GM18505 (cell line): ENCODE measurements around the gene CFAP20.
"Not testable (repeated sequence)": the region's sequence is repeated elsewhere in the genome, so short reads cannot be mapped to it uniquely, and the experiment has no call there.

Experiments
- ATAC-seq: cut with Tn5 transposase; IDR thresholded peaks from one replicate; pipeline ENCODE4 v1.9.1; 2021; ENCODE audit not compliant: unreplicated experiment
- POLR2A ChIP-seq: IDR thresholded peaks from 4 replicates; pipeline ENCODE4 v1.6.1; 2011; ENCODE audit warnings: borderline replicate concordance; ENCODE audit not compliant: insufficient read depth, insufficient read length; ENCODE audit errors: extremely low read depth

Gene CFAP20

DNA sequence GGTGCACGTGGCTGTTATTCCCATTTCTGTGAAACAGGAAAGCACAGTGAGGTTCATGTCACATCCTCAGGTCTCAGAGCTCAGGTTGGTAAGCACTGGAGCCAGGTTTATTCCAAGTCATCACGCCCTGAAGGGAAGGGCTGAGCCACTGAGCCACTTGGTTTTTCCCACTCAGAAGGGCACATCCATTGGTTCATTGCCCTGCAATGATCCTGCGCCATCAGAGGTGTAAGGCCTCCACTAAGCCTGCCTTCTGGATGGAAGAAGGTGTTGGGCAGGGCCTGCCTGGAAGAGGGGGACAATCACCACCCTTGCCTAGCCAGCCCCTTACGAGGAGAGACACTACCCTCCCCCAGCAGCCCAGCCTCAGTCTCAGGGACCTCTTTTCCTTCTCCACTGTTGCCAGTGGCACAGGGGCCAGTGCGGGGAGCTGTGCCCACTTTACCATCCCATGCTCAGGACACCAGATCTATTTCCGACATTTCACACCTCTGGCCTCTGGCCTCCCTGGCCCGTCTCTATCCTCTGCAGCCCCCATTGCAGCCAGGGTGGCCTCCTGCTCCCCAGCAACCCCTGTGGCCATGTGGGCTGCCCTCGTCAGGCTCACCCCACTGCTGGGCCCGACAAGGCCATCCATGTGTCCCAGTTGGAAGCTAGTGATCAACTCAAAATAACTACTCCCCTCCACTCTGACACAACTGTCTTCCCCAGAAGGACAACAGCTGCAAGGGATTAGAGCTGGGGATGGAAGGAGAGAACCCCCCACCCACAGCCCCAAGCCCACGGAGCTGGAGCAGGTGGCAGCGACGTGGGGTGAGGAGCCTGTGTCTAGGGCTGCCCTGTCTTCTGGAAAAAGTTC, 29.9 kb downstream of the CFAP20 start:
- no peak for ATAC-seq
- TF ChIP-seq POLR2A: no peak

DNA sequence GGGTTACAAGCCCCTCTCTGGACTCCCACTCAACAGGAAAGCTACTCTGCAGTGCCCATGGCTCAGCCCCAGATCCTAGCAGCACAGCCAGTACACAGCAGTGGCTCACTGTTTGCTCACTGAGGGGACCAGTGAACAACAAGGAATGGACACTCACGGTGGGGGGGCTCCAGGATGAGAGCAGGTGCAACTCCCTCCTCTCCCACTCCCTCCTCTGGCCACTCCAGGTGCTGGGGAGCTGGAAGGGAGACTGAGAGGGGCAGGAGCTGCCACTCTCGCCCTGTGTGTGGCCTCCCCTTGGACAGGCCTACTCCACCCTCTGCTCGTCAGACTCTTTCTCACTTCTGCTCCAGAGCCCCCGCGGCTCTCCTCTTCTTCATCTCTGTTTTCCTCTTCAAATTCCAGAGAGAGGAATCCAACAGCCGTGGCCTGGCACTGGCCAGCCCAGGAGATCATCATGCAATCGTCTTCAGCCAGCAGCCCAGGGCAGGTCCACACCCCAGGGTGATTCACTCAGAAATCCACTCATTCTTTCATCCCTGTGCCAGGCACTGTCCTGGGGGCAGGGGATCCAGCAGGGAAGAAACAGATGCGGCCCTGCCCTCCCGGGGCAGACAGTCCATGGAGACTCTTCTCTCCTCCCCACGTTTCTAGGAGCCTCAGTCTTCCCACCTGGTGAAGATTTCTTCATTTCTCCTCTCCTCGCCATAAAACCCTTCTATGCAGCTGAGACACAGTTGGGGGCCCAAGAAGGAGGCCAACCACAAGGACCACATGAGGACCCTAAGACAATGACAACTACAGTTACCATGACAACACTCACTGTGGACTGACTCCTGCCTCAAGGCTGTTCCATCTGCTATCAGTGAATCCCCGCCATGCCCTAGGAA, 30.7 kb downstream of the CFAP20 start:
- no peak for ATAC-seq
- TF ChIP-seq POLR2A: no peak

DNA sequence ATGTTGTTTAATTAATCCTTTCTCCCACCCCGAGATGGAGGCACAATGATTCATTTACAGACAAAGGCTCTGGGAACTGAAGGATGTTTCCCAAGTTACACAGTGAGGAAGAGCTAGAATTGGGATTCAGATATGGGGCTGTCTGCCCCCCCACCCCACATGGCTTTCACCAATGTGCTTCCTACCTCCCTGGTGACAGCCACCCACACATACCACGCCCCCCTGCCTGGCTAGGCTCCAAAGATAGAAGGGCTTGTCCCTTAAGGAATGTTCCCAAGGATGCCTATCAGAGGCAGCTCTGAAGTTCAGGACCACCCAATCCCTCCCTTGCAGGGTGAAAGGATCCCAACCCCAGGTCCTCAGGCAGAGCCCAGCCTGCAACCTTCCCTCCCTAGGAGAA, 32.9 kb downstream of the CFAP20 start:
- TF ChIP-seq POLR2A: no peak
- ATAC-seq: no peak

DNA sequence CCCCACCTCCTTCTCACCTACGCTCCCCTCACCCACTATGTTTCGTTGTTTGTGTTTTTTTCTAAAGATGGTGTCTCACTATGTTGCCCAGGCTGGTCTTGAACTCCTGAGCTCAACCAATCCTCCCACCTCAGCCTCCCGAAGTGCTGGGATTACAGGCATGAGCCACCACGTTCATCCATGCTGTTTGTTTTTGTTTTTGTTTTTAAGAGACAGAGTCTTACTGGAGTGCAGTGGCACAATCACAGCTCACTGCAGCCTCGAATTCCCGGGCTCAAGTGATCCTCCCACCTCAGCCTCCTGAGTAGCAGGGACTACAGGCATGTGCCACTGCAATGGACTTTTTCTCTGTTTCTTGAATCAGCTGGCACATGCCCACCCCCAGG, 33.6 kb downstream of the CFAP20 start:
- ATAC-seq: not testable (repeated sequence)

DNA sequence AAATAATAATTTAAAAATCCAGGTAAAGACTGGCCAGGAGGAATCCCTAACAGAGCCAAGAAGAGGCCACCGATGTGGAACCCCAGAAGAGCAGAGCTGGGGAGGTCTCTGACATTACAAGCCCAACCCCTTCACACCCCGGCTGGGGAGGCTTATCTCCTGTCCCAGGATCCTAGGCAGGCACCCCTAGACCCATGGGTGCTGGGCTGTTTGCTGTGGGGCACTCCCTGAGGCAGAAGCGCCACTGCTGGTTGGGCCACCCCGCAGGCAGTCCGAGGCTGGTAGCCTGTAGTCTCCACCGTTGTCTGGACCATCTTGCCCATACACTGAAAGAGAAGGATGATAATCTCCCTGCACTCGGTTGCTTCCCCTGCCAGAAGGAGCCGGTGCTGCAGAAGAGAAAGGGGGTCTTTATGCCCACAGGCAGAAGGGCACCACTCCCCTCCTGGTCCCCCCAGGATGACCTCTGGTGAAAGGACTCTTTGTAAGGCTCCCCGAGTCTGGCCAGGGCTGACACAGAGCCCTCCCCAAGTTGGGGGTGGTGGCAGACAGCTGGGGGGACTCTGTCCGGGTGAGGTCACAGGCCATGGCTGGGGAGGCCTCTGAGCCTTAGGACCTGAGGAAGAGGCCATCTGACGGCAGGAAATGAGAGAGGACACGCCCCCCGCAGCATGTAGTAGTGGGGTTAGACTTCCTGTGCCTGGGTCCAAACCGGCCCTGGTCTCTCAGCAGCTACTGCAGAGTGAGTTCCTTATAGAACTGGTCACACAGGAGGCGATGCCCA, 34.2 kb downstream of the CFAP20 start:
- TF ChIP-seq POLR2A: no peak
- ATAC-seq: no peak

DNA sequence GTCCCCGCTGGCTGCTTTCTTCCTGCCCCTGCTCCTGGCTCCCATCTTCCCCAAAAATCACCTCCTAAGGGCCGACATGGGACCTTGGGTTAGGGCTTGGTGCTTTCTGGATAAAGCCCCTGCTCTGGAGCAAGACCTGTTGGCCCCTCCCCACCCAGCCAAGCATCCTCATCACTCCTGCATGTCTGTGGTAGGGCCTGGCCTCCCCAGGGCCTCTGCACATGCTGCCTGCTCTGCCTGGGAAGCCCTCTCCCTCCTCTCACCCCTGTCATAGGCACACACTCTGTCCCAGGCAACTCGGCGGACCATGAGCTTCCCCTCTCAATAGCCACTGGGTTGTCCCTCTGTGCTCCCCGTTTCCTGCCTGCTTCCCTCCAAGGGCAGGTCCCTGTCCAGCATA, 35.2 kb downstream of the CFAP20 start:
- TF ChIP-seq POLR2A: no peak
- ATAC-seq: no peak

DNA sequence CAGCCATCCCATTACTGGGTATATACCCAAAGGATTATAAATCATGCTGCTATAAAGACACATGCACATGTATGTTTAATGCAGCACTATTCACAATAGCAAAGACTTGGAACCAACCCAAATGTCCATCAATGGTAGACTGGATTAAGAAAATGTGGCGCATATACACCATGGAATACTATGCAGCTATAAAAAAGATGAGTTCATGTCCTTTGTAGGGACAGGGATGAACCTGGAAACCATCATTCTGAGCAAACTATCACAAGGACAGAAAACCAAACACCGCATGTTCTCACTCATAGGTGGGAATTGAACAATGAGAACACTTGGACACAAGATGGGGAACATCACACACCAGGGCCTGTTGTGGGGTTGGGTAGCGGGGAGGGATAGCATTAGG, 38.8 kb downstream of the CFAP20 start:
- ATAC-seq: not testable (repeated sequence)

DNA sequence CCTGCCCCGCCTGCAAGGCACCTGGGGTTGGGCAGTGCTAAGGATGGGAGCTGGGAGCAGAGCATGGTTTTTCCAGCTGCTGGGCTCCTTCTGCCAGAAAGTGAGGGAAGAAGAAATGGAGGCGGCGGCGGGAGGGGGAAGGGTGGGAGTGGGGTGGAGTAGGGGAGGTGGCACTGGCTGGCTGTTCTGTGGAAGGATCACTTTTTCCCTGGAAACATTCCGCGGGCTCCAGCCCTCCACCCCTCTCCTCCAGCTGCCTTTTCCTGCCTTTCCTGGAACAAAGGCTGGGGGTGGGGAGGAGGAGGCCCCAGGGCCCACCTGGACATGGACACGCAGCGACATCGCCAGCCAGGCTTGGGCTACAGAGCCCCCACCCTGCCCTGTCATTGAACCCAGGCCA, 41.1 kb downstream of the CFAP20 start:
- no peak for ATAC-seq
- no peak for TF ChIP-seq POLR2A

DNA sequence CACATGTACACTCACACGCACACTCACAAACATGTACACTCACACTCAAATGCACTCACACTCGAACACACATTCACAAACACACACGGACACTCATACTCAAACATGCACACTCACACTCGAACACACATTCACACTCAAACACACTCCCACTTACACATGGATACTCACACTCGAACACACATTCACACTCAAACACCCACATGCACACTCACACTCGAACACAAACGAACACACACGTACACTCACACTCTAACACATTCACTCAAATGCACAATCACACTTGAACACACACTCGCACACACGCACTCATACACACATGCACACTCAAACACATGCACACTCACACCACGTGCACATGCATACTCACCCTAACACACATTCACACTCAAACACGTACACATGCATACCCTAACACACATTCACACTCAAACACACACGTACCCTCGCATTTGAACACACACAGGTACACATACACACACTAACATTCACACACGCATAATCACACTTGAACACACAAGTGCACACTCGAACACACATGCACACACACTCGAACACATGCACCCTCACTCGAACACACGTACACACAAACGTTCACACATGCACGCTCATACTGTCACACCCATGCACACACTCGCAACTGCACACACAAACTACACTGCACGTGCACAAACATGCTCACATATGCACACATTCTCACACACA, 41.8 kb downstream of the CFAP20 start:
- no peak for ATAC-seq
- no peak for TF ChIP-seq POLR2A

DNA sequence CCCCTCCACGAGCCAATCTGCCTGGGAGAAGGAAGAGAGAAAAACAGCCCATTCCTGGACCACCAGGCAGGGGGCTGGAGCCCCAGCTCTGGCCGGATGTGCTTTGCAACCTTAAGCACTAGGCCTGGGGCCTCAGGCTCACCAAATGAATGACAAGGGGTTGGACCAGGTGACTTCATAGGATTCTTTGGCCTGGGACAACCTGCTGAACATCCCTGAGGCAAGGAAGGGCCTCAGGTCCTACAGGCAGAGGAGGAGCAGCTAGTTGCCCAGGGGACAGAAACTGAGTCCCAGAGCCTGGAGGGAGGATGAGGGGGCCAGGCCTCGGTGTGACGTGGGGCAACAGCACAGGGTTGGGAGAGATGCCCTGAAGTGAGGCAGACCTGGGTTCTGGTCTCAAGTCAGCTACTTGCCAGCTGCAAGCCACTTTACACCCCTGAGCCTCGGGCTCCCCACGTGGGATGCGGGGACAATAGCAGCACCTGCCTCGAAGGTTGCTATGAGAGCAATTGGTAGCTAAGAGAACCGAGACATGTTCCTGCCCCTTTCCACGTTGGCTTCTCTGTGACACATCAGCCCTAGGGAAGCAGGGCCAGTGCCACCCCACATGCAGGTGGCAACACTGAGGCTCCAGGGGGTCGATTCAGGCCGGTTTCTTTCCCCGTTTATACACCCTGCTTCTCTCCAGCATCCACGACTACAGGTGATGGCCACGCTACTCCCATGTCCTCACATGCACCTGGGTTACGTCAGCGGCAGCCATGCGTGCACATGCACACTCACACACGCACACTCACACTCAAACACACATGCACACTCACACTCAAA, 42.6 kb downstream of the CFAP20 start:
- ATAC-seq: no peak
- no peak for TF ChIP-seq POLR2A

DNA sequence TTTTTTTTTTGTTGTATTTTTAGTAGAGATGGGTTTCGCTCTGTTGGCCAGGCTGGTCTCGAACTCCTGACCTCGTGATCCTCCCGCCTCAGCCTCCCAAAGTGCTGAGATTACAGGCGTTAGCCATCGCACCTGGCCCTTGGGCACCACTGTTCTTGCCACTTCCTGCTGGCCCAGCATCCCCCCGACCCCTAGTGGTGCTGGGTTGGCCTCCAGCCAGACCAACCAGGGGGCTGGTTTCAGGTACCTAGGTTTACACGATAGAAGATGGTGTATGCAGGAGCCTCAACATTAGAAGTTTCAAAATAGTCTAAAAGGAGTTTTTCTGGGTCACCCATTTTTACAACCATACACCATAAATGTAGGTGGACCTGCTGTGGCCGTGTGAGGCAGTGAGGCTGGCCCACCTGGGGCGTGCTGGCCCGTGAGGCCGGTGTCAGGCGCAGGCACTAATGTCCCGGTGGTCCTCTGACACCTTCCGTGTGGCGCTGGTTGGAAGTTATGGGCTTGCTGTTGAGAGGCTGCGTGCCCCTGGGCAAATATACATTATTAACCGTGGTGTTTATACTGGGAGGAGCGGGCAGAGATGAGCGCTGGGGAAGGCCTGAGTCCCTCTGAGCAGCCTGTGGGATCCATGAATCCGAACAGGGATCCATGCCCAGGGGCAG, 43.5 kb downstream of the CFAP20 start:
- no peak for ATAC-seq

DNA sequence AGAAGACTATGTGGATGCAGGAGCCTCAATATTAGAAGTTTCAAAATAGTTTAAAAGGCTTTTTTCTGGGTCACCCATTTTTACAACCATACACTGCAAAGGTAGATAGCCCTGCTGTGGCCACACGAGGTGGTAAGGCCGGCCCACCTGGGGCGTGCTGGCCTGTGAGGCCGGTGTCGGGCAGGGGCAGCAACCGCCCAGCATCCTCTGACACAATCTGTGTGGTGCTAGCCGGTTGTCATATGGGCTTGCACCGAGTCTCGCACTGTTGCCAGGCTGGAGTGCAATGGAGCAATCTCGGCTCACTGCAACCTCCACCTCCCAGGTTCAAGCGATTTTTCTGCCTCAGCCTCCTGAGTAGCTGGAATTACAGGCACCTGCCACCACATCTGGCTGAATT, 44.0 kb downstream of the CFAP20 start:
- TF ChIP-seq POLR2A: no peak
- no peak for ATAC-seq

More for the DNA sequence above, 43.5 kb downstream of the CFAP20 start:
- no peak for TF ChIP-seq POLR2A
